Activated naive CD4-positive, alpha-beta T cell treated with anti-CD3 and anti-CD28 coated beads, Interleukin-2, amount 50 U/mL, for 24 hours (primary cell): ENCODE measurements around the gene AICDA.
"Not testable (repeated sequence)": the region's sequence is repeated elsewhere in the genome, so short reads cannot be mapped to it uniquely, and the experiment has no call there.

ENCODE experiments used
- H3K27ac Mint-ChIP-seq: one replicate; pipeline ENCODE4 v1.8.0; 2021; ENCODE audit warnings: mild to moderate bottlenecking, mixed read lengths
- H3K27me3 Mint-ChIP-seq: one replicate; pipeline ENCODE4 v1.8.0; 2021; ENCODE audit warnings: mixed read lengths
- H3K36me3 Mint-ChIP-seq: one replicate; pipeline ENCODE4 v1.8.0; 2021; ENCODE audit warnings: mixed read lengths
- H3K4me1 Mint-ChIP-seq: one replicate; pipeline ENCODE4 v1.8.0; 2021; ENCODE audit warnings: mixed read lengths
- H3K4me3 Mint-ChIP-seq: one replicate; pipeline ENCODE4 v1.8.0; 2021; ENCODE audit warnings: mild to moderate bottlenecking, mixed read lengths
- H3K9me3 Mint-ChIP-seq: one replicate; pipeline ENCODE4 v1.8.0; 2021; ENCODE audit warnings: mixed read lengths

Gene AICDA

DNA sequence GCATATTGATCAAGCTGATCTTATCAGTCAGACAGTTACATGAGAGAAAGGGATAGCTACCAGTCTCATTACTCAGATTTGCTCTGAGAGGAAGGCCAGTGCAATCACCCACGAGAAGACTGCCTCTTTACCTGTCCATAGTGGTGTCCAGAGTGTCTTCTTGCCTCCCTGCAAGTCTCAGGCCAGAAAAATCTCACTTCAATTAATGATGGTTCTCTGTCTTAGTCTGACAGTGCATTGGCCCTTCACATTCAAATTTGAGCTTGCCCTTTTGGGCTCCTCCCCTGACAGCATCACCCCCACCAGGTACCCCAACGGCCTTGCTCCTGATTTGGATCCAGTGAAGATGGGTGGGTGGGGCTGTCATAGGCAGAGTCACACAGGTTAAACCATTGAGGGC is at the start of gene AICDA:
TSS of gene AICDA (minus strand) at position 231 of the 400 bp plus-strand sequence. CDS start at position 139, 92 bp downstream.
- Mint-ChIP-seq H3K27me3 (no peaks in the 10 kb centered on the region), H3K27ac (no peak within 1 kb of the TSS), H3K4me3 (no peak within 1 kb of the TSS), H3K9me3 (no peaks in the 10 kb centered on the region), H3K36me3 (no peaks in the 10 kb centered on the region), H3K4me1 (peaks cover 10% of the 10 kb centered on the region)

GRCh38 chr12:8661751-8662150 is 49.1 kb upstream of the AICDA start:
- no peaks in the 10 kb centered on the region for H3K9me3 Mint-ChIP-seq
- no peak overlapping the region for H3K4me3 Mint-ChIP-seq

GRCh38 chr12:8661016-8661415 is 48.4 kb upstream of the AICDA start:
- no peaks in the 10 kb centered on the region for H3K27me3 Mint-ChIP-seq
- H3K9me3 Mint-ChIP-seq = no peaks in the 10 kb centered on the region
- no peak overlapping the region for H3K27ac Mint-ChIP-seq
- H3K36me3 Mint-ChIP-seq = no peaks in the 10 kb centered on the region
- H3K4me1 Mint-ChIP-seq = no peaks in the 10 kb centered on the region
- no peak overlapping the region for H3K4me3 Mint-ChIP-seq

More at GRCh38 chr12:8661751-8662150, 49.1 kb upstream of the AICDA start:
- H3K27ac Mint-ChIP-seq = no peak overlapping the region
- H3K36me3 Mint-ChIP-seq = no peaks in the 10 kb centered on the region
- no peaks in the 10 kb centered on the region for H3K27me3 Mint-ChIP-seq
- H3K4me1 Mint-ChIP-seq = no peaks in the 10 kb centered on the region

DNA sequence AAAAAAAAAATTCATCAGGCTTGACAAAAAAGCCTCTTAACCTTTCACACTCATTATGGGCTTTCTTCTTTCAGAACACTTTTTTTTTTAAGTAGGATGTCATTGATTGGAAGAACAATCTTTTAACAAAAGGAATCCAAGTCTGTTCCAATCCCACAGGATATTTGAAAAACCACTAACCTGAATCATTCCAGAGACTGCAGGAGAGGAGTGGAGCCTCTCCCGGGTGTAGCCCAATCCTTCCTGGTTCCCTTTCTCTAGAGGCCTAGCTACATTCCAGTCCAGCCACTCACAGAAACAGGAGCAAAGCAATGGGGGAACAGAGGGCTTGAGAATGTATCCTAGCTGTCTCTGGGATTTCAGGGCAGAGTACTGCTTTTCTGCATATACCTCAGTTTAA is 45.7 kb upstream of the AICDA start:
- H3K27me3 Mint-ChIP-seq = no peaks in the 10 kb centered on the region
- no peaks in the 10 kb centered on the region for H3K36me3 Mint-ChIP-seq
- no peak overlapping the region for H3K27ac Mint-ChIP-seq
- H3K4me3 Mint-ChIP-seq = no peak overlapping the region
- H3K9me3 Mint-ChIP-seq = no peaks in the 10 kb centered on the region
- H3K4me1 Mint-ChIP-seq = no peaks in the 10 kb centered on the region

GRCh38 chr12:8655421-8655820 is 42.8 kb upstream of the AICDA start:
- Mint-ChIP-seq H3K4me3 (no peak overlapping the region), H3K4me1 (no peaks in the 10 kb centered on the region), H3K27ac (no peak overlapping the region), H3K27me3 (no peaks in the 10 kb centered on the region), H3K36me3 (no peaks in the 10 kb centered on the region), H3K9me3 (no peaks in the 10 kb centered on the region)

GRCh38 chr12:8648576-8649205 is 36.0 kb upstream of the AICDA start:
- no peaks in the 10 kb centered on the region for H3K27me3 Mint-ChIP-seq
- H3K27ac Mint-ChIP-seq = no peak overlapping the region
- H3K4me3 Mint-ChIP-seq = no peak overlapping the region

GRCh38 chr12:8647968-8648367 is 35.3 kb upstream of the AICDA start:
- no peaks in the 10 kb centered on the region for H3K27me3 Mint-ChIP-seq
- H3K27ac Mint-ChIP-seq = no peak overlapping the region
- no peak overlapping the region for H3K4me3 Mint-ChIP-seq
- peaks cover 26% of the 10 kb centered on the region for H3K4me1 Mint-ChIP-seq
- no peaks in the 10 kb centered on the region for H3K36me3 Mint-ChIP-seq
- no peaks in the 10 kb centered on the region for H3K9me3 Mint-ChIP-seq

More at GRCh38 chr12:8648576-8649205, 36.0 kb upstream of the AICDA start:
- Mint-ChIP-seq H3K36me3 (no peaks in the 10 kb centered on the region), H3K9me3 (no peaks in the 10 kb centered on the region), H3K4me1 (peaks cover 23% of the 10 kb centered on the region)

- Mint-ChIP-seq H3K36me3 (no peaks in the 10 kb centered on the region), H3K27ac (peak overlapping the region; percentile 92), H3K9me3 (no peaks in the 10 kb centered on the region), H3K4me1 (peaks cover 26% of the 10 kb centered on the region), H3K4me3 (peak overlapping the region; percentile 84), H3K27me3 (no peaks in the 10 kb centered on the region)
Measured at GRCh38 chr12:8644345-8645248, 31.9 kb upstream of the AICDA start.

DNA sequence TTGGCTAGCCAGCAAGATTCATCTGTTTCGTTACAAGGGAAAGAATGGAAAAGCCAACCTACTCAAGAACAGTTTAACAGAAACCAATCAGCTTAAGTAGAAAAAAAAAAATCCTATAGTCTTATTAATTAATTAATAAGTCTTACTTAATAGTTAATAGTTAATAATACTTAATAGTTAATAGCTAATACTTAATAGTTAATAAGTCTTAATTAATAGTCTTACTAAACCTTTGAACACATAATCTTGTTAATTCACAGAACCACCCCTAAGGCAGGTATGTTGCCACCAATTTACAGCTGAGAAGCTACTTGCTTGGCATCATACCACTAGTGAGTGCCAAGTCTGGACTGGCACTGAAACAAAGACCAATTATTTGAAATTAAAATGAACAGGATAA is 30.1 kb upstream of the AICDA start:
- no peak overlapping the region for H3K27ac Mint-ChIP-seq
- no peaks in the 10 kb centered on the region for H3K27me3 Mint-ChIP-seq
- H3K4me3 Mint-ChIP-seq = no peak overlapping the region
- H3K9me3 Mint-ChIP-seq = no peaks in the 10 kb centered on the region
- H3K36me3 Mint-ChIP-seq = no peaks in the 10 kb centered on the region
- peaks cover 23% of the 10 kb centered on the region for H3K4me1 Mint-ChIP-seq

- Mint-ChIP-seq H3K36me3 (no peaks in the 10 kb centered on the region), H3K27me3 (no peaks in the 10 kb centered on the region)
Measured at GRCh38 chr12:8639936-8640335, 27.3 kb upstream of the AICDA start.

DNA sequence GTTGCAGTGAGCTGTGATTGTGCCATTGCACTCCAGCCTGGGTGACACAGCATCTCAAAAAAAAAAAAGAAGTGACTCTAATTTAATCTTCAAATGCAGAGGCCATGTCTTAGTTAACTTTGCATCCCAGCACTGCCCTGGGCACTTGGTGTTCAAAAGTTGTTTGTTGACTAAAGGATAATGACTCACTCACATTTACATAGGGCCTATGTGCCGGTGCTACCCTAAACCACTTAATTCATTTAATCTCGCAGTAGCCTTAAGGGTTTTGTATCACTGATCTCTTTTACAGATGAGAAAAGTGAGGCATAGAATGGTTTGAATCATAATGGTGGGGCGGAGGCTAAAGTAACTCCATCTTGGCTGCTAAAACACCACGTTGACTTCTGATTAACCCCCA is 26.3 kb upstream of the AICDA start:
- peaks cover 6% of the 10 kb centered on the region for H3K4me1 Mint-ChIP-seq
- no peaks in the 10 kb centered on the region for H3K9me3 Mint-ChIP-seq
- H3K27me3 Mint-ChIP-seq = no peaks in the 10 kb centered on the region
- H3K36me3 Mint-ChIP-seq = no peaks in the 10 kb centered on the region
- H3K4me3 Mint-ChIP-seq = no peak overlapping the region
- no peak overlapping the region for H3K27ac Mint-ChIP-seq

More at GRCh38 chr12:8639936-8640335, 27.3 kb upstream of the AICDA start:
- Mint-ChIP-seq H3K27ac (no peak overlapping the region), H3K9me3 (no peaks in the 10 kb centered on the region), H3K4me1 (peaks cover 15% of the 10 kb centered on the region), H3K4me3 (no peak overlapping the region)

DNA sequence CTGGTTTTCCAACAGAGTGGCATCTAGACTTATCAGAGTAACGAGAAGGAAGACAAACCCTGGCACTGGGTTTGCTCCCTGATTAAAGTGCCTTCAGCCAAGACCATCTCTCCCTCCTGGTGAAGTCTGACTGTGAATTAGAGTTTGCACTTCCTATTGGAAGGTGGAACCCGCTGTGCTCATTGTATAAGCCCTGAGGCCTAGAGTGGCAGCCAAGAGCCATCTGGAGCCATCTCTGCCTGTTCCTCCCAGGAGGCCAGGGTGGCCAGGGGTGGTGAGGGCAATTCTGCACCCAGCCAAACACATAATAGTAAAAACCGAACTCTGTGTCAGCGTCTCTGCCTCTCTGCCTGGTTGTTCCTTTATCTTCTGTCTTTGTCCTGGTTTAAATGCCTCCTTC is 25.0 kb upstream of the AICDA start:
- no peaks in the 10 kb centered on the region for H3K4me1 Mint-ChIP-seq
- no peaks in the 10 kb centered on the region for H3K27me3 Mint-ChIP-seq
- H3K27ac Mint-ChIP-seq = no peak overlapping the region
- H3K36me3 Mint-ChIP-seq = no peaks in the 10 kb centered on the region
- H3K4me3 Mint-ChIP-seq = no peak overlapping the region
- H3K9me3 Mint-ChIP-seq = no peaks in the 10 kb centered on the region

- Mint-ChIP-seq H3K4me1 (no peaks in the 10 kb centered on the region), H3K9me3 (no peaks in the 10 kb centered on the region), H3K4me3 (no peak overlapping the region), H3K27ac (no peak overlapping the region), H3K27me3 (no peaks in the 10 kb centered on the region), H3K36me3 (no peaks in the 10 kb centered on the region)
Measured at GRCh38 chr12:8637244-8637643, 24.6 kb upstream of the AICDA start.

- Mint-ChIP-seq H3K4me3 (no peak overlapping the region), H3K27me3 (no peaks in the 10 kb centered on the region), H3K27ac (no peak overlapping the region), H3K9me3 (no peaks in the 10 kb centered on the region), H3K36me3 (no peaks in the 10 kb centered on the region), H3K4me1 (no peaks in the 10 kb centered on the region)
Measured at GRCh38 chr12:8636581-8636980, 23.9 kb upstream of the AICDA start.

DNA sequence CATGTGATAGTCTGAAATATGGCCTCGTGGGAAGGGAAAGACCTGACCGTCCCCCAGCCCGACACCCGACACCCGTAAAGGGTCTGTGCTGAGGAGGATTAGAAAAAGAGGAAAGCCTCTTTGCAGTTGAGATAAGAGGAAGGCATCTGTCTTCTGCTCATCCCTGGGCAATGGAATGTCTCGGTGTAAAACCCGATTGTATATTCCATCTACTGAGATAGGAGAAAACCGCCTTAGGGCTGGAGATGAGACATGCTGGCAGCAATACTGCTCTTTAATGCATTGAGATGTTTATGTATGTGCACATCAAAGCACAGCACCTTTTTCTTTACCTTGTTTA is 23.3 kb upstream of the AICDA start:
- H3K27me3 Mint-ChIP-seq, H3K4me1 Mint-ChIP-seq, H3K4me3 Mint-ChIP-seq, H3K27ac Mint-ChIP-seq, H3K9me3 Mint-ChIP-seq, H3K36me3 Mint-ChIP-seq: not testable (repeated sequence)

- not testable (repeated sequence) for H3K36me3 Mint-ChIP-seq, H3K4me3 Mint-ChIP-seq, H3K27ac Mint-ChIP-seq, H3K27me3 Mint-ChIP-seq, H3K4me1 Mint-ChIP-seq, H3K9me3 Mint-ChIP-seq
Measured at GRCh38 chr12:8635342-8636006, 22.8 kb upstream of the AICDA start.
